Mammary epithelial cell (primary cell): ENCODE results near the gene PDK4.

ENCODE experiments used
- EZH2 ChIP-seq: IDR thresholded peaks from 2 replicates; pipeline ENCODE4 v1.6.1; 2012; ENCODE audit warnings: low read length, inconsistent platforms, borderline replicate concordance
- TF ChIP-seq, protein P1 (sequence below), 2 donors: IDR thresholded peaks in 1 of 2; conservative IDR thresholded peaks in 1 of 2; 2 replicates each; pipeline ENCODE4 v1.5.1; 2011 to 2012; ENCODE audit warnings: inconsistent platforms in 2 of 2, low read length in 2 of 2, mild to moderate bottlenecking in 2 of 2, control low read depth in 1 of 2, low read depth in 1 of 2; ENCODE audit not compliant: insufficient read depth in 1 of 2; ENCODE audit errors: extremely low read depth in 1 of 2

DNA sequence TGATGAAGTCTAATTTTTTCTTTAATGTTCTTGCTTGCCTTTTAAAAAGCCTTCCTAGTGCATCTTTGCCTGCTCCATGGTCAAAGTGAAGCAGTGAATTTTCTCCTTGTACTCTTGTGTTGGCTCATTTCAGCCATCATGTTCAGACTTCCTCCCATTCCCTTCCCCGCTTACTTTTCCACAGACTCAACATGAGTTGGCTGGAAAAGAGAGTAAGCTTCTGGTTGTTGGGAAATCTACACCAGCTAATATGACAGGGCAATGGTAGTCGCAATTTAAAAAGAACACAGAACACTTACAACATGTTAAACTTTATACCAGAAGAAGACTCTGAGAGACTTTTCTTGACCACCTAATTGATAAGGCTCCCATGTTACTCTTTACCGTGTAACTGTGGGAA, 24.3 kb upstream of the PDK4 start:
- TF ChIP-seq, protein P1, sequence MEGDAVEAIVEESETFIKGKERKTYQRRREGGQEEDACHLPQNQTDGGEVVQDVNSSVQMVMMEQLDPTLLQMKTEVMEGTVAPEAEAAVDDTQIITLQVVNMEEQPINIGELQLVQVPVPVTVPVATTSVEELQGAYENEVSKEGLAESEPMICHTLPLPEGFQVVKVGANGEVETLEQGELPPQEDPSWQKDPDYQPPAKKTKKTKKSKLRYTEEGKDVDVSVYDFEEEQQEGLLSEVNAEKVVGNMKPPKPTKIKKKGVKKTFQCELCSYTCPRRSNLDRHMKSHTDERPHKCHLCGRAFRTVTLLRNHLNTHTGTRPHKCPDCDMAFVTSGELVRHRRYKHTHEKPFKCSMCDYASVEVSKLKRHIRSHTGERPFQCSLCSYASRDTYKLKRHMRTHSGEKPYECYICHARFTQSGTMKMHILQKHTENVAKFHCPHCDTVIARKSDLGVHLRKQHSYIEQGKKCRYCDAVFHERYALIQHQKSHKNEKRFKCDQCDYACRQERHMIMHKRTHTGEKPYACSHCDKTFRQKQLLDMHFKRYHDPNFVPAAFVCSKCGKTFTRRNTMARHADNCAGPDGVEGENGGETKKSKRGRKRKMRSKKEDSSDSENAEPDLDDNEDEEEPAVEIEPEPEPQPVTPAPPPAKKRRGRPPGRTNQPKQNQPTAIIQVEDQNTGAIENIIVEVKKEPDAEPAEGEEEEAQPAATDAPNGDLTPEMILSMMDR (conservative IDR thresholded peaks at IDR 0.05 in 1 of 2, IDR thresholded peaks at IDR 0.05 in 1 of 2; ENCODE audit: extremely low read depth in 1 of 2, insufficient read depth in 1 of 2, low read depth in 1 of 2, low read length in 2 of 2) = no peak
- TF ChIP-seq EZH2 = no peak
